ENCODE data around the gene RNF217.
A peak's percentile ranks its signal among the peaks of the same experiment; 100 is the strongest.

The RNF217 gene

DNA sequence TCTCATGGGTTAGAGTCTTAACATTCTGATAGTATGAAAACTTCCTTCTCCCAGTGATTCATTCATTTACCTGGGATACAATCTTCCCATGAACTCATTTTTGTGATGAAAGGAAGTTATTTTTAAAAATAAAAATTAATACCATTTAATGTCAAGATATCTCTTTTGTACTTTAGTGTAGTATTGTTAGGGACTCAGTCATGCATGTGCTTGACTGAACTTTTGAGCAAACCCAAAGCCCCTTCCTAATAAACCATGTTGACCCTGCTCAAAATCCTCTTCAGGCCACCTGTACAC, 52.4 kb downstream of the RNF217 start:
- Mint-ChIP-seq H3K4me3 (no peak overlapping the region), H3K27me3 (ENCODE audit: low read depth) (no peaks in the 10 kb centered on the region), H3K4me1 (peaks cover 21% of the 10 kb centered on the region), H3K9me3 (no peaks in the 10 kb centered on the region), H3K36me3 (ENCODE audit: low read depth) (peaks cover 5% of the 10 kb centered on the region), H3K27ac (no peak overlapping the region)
- no peak for TF ChIP-seq CTCF (IDR thresholded peaks at IDR 0.05; ENCODE audit: unreplicated experiment in 3 of 3)

DNA sequence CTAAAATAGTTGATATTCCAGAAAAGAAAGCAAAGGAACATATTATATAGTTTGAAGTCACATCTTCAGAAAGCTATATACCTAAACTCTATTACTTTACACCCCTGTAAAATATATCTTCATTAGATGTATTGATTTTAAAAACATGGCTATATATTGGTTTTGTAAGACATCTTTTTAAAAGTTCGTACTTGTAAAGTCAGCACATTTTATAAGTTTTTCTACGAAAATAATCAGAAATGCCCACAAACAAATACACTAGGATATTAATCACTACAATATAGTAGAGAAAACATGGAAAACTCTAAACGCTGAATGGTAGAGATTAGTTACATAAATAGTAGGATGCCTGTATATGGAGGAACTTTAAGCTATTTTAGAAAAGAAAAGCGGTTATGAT, 52.9 kb downstream of the RNF217 start:
- H3K36me3 Mint-ChIP-seq (ENCODE audit: low read depth), result peaks cover 5% of the 10 kb centered on the region
- no peaks in the 10 kb centered on the region for H3K9me3 Mint-ChIP-seq
- no peak overlapping the region for H3K27ac Mint-ChIP-seq
- peaks cover 20% of the 10 kb centered on the region for H3K4me1 Mint-ChIP-seq
- no peak for TF ChIP-seq CTCF (IDR thresholded peaks at IDR 0.05; ENCODE audit: unreplicated experiment in 3 of 3)
- no peaks in the 10 kb centered on the region for H3K27me3 Mint-ChIP-seq (ENCODE audit: low read depth)
- H3K4me3 Mint-ChIP-seq, result no peak overlapping the region

- H3K4me1 Mint-ChIP-seq, result peaks cover 20% of the 10 kb centered on the region
- H3K4me3 Mint-ChIP-seq, result no peak overlapping the region
- H3K36me3 Mint-ChIP-seq (ENCODE audit: low read depth), result peaks cover 5% of the 10 kb centered on the region
- no peaks in the 10 kb centered on the region for H3K27me3 Mint-ChIP-seq (ENCODE audit: low read depth)
- no peak overlapping the region for H3K27ac Mint-ChIP-seq
- no peaks in the 10 kb centered on the region for H3K9me3 Mint-ChIP-seq
- no peak for TF ChIP-seq CTCF (IDR thresholded peaks at IDR 0.05; ENCODE audit: unreplicated experiment in 3 of 3)
Measured at GRCh38 chr6:125018136-125018535, 55.9 kb downstream of the RNF217 start.

GRCh38 chr6:125019281-125019680, 57.0 kb downstream of the RNF217 start:
- Mint-ChIP-seq H3K27ac (peak overlapping the region in 1 of 3 experiments; percentile 27), H3K9me3 (no peaks in the 10 kb centered on the region), H3K4me1 (peaks cover 17% of the 10 kb centered on the region), H3K27me3 (ENCODE audit: low read depth) (no peaks in the 10 kb centered on the region), H3K36me3 (ENCODE audit: low read depth) (peaks cover 5% of the 10 kb centered on the region), H3K4me3 (no peak overlapping the region)
- TF ChIP-seq CTCF (IDR thresholded peaks at IDR 0.05; ENCODE audit: unreplicated experiment in 3 of 3), result no peak

DNA sequence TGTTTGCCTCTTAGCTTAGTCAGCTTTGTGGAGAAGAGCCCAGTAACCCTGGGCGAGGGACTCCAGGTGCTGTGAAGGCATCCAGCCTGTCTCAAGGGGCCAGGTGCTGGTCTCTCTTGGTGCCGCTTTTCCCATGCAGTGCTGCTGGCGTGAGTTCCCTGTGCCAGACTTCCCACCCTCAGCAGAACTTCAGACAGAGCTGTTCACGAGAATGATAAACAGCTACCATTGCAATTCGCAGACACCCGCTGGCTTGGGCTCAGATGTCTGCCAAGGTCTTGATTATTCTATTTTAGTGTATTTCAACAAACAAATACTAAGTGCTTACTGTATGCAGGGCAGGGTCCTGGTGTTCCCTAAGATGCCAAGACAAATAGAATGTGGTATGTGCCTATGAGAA, 57.7 kb downstream of the RNF217 start:
- no peaks in the 10 kb centered on the region for H3K9me3 Mint-ChIP-seq
- no peak overlapping the region for H3K4me3 Mint-ChIP-seq
- H3K4me1 Mint-ChIP-seq, result peaks cover 17% of the 10 kb centered on the region
- H3K27ac Mint-ChIP-seq, result peak overlapping the region in 1 of 3 experiments; percentile 27
- no peak for TF ChIP-seq CTCF (IDR thresholded peaks at IDR 0.05; ENCODE audit: unreplicated experiment in 3 of 3)
- H3K36me3 Mint-ChIP-seq (ENCODE audit: low read depth), result peaks cover 5% of the 10 kb centered on the region
- H3K27me3 Mint-ChIP-seq (ENCODE audit: low read depth), result no peaks in the 10 kb centered on the region

GRCh38 chr6:125020385-125020784, 58.1 kb downstream of the RNF217 start:
- Mint-ChIP-seq H3K4me3 (no peak overlapping the region), H3K27me3 (ENCODE audit: low read depth) (no peaks in the 10 kb centered on the region), H3K9me3 (no peaks in the 10 kb centered on the region), H3K36me3 (ENCODE audit: low read depth) (peaks cover 5% of the 10 kb centered on the region), H3K4me1 (peaks cover 17% of the 10 kb centered on the region), H3K27ac (peak overlapping the region in 1 of 3 experiments; percentile 27)
- no peak for TF ChIP-seq CTCF (IDR thresholded peaks at IDR 0.05; ENCODE audit: unreplicated experiment in 3 of 3)
